Adrenal gland (tissue), 12 donors: Measurements from ENCODE around the gene ERGIC3. TPM values are rescaled to one million over a fixed set of nuclear protein-coding genes. Genes with fewer than 3 reads are reported as not detected.

Experiments
- DNase-seq, 7 donors: peaks; one replicate each; pipeline ENCODE4 v3.0.0-alpha.2; 2019 to 2020
- H3K27ac ChIP-seq, 5 donors: fragments of 200-600 bp; sonication (generic) in 4 of 5; 1 replicate in 3 of 5; 2 replicates in 2 of 5; pipeline versions ENCODE4 v1.5.1 to v1.8.0; 2016 to 2020; ENCODE audit warnings: mild to moderate bottlenecking in 1 of 5
- H3K27me3 ChIP-seq: fragments of 200-600 bp; 2 replicates; pipeline ENCODE4 v1.8.0; 2021
- H3K36me3 ChIP-seq, 2 donors: fragments of 200-600 bp; replicated peaks in 1 of 2; 1 replicate in 1 of 2; 2 replicates in 1 of 2; pipeline versions ENCODE4 v1.5.1 to v1.8.0; 2018 to 2022
- H3K4me1 ChIP-seq, 2 donors: fragments of 200-600 bp; replicated peaks in 1 of 2; 1 replicate in 1 of 2; 2 replicates in 1 of 2; pipeline versions ENCODE4 v1.5.1 to v1.8.0; 2018 to 2021
- H3K4me3 ChIP-seq, 4 donors: fragments of 200-600 bp; sonication (generic) in 3 of 4; one replicate each; pipeline ENCODE4 v1.5.1; 2016 to 2018
- H3K9me3 ChIP-seq, 3 donors: fragments of 200-600 bp; sonication (generic) in 1 of 3; replicated peaks in 1 of 3; 1 replicate in 2 of 3; 2 replicates in 1 of 3; pipeline versions ENCODE4 v1.5.1 to v1.8.0; 2016 to 2021
- POLR2A ChIP-seq, 2 donors: fragments of 450-650 bp; IDR thresholded peaks; one replicate each; pipeline ENCODE4 v1.6.1; 2017; ENCODE audit warnings: antibody characterized with exemption in 2 of 2, mild to moderate bottlenecking in 2 of 2, moderate library complexity in 1 of 2
- WGBS, 4 donors: extraction: QIAGEN DNeasy Blood & Tissue Kit in 2 of 4; methylation state at CpG; one replicate each; pipeline versions ENCODE4 v1.1.5 to v1.1.7; 2013 to 2017; 5-methylcytosine and 5-hydroxymethylcytosine counted together
- intact Hi-C, 2 donors: fragments of 100-400 bp; cut with DNase I; formaldehyde crosslinking; loops; one replicate each; pipeline versions ENCODE4 v1.14.1 to v1.15.0; 2022 to 2023
- polyA plus RNA-seq, 3 donors: library from polyadenylated mRNA; stranded (reverse); fragments of 200-250 nt in 2 of 3; fragments of 350-450 nt in 1 of 3; fragmentation: Illumina TruSeq in 1 of 3; extraction: RNeasy Lipid Tissue Mini Kit (QIAGEN cat#74804) in 1 of 3; gene quantifications; one replicate each; pipeline ENCODE4 v1.2.3, GENCODE V29; 2013 to 2014
- small RNA-seq, 2 donors: library from RNA; depleted of rRNA; stranded (forward); fragments of <200 nt; gene quantifications; one replicate each; pipeline ENCODE3, GENCODE V24; 2016
- total RNA-seq, 9 donors: library from RNA; depleted of rRNA in 4 of 9; stranded (reverse); fragments of >200 nt in 4 of 9; fragments of 120-200 nt in 1 of 9; fragmentation: NEBNext Ultra II Directional in 1 of 9; extraction: Animal tissue kit (Norgen Biotek cat#: 25700) in 1 of 9; gene quantifications; one replicate each; pipeline versions ENCODE4 v1.1.0 to v1.2.4, GENCODE V29; 2013 to 2023
- TF ChIP-seq, protein P1 (sequence below), 6 experiments: fragments of 450-650 bp in 4 of 6; fragments of 200-600 bp in 2 of 6; sonication (generic) in 1 of 6; IDR thresholded peaks; 1 replicate in 5 of 6; 2 replicates in 1 of 6; pipeline versions ENCODE4 v1.5.1 to v1.8.0; 2016 to 2021; ENCODE audit warnings: antibody characterized with exemption in 6 of 6, mild to moderate bottlenecking in 2 of 6, moderate library complexity in 1 of 6
- donor health status: healthy with polysubstance abuse.
- donor health status: Bipolar disorder and iron deficiency.
- donor health status: DM: yes; HTN: yes; CAD: no.
- donor health status: DM: no; HTN: no; CAD: no.
- donor health status: DM: no; HTN: no; CAD: no.
- donor health status: DM: yes; HTN: yes; CAD: no.

Gene ERGIC3
- total and polyA plus RNA-seq, 12 donors = 217 to 386 (median 271) TPM

DNA sequence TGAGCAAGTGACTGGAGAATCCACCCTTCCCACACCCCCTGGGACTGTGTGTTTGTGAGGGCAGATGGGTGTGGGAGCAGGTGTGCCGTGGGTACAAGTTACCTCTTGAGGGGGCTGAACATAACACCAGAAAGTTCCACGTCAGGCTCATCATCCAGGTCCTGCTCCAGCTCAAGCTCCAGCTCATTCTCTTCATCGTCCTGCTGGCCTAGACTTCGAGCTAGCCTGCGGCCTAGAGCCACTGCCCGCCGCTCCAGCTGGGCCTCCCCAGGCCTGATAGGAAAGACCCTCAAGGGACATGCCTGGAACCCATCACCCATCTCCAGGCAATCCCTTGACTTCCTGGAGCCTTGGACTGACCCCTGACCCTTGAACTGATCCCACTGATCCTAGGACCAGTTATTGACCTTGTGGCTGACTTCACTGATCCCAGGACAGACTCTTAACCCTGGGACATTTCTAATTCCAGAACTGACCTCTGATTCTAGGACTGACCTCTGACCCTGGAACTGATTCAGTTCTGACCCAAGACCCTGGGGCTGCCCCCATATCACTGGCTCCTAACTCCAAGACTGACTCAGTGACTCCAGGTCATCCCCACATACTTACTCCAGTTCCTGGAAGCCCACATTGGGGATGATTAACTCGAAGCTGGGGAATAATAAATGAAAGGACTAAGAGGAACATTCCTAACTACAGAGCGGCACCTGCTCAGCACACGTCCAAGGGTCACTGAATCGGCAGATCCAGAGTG is 62.0 kb downstream of the ERGIC3 start:
- TF ChIP-seq, protein P1, sequence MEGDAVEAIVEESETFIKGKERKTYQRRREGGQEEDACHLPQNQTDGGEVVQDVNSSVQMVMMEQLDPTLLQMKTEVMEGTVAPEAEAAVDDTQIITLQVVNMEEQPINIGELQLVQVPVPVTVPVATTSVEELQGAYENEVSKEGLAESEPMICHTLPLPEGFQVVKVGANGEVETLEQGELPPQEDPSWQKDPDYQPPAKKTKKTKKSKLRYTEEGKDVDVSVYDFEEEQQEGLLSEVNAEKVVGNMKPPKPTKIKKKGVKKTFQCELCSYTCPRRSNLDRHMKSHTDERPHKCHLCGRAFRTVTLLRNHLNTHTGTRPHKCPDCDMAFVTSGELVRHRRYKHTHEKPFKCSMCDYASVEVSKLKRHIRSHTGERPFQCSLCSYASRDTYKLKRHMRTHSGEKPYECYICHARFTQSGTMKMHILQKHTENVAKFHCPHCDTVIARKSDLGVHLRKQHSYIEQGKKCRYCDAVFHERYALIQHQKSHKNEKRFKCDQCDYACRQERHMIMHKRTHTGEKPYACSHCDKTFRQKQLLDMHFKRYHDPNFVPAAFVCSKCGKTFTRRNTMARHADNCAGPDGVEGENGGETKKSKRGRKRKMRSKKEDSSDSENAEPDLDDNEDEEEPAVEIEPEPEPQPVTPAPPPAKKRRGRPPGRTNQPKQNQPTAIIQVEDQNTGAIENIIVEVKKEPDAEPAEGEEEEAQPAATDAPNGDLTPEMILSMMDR (IDR thresholded peaks at IDR 0.05) = no peak
- TF ChIP-seq POLR2A (IDR thresholded peaks at IDR 0.05) = no peak
- Histone ChIP-seq H3K4me3 (no peak overlapping the region), H3K4me1 (peaks cover 15 to 17% of the 10 kb centered on the region in 2 donors), H3K27me3 (no peaks in the 10 kb centered on the region), H3K27ac (no peak overlapping the region), H3K9me3 (no peaks in the 10 kb centered on the region), H3K36me3 (no peaks in the 10 kb centered on the region)
- WGBS, 4 donors = 92 to 95% (median 94%) methylated on average over 11 of the region's 11 CpGs
- peak in 1 of 7 donors; percentile 9 for DNase-seq
- intact Hi-C loops = no loop called here

DNA sequence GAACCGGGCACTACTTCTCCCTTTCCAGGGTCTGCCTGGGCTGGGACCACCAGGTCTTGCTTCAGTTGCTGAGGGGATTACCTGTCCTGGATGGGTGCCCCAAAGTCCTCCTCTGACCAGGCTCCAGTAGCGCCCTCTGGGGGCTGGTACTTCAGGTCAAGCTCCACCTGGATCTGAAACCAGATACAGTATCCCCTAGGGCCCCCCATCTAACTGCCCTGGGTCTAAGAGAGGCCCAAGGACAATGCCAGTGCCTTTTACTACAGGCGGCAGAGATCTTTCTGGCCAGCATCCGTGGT is 62.5 kb downstream of the ERGIC3 start:
- peak in 1 of 7 donors; percentile 13 for DNase-seq
- intact Hi-C loops = no loop called here

DNA sequence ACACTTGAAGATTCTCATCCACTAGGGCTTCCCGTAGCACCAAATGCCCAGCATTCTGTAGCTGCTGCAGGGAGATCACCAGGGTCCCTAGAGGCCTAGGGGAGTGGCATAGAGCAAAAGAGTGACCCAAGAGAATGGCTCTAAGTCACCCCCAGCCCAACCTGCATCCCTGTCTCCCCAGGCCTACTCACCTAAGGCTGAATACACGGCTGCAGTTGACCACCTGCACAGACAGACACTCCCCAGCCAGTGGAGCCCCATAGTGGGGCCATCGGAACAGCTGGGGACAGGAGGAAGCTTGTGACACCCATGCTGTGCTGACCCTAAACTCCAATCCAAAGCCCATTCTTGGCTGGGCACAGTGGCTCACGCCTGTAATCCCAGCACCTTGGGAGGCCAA is 64.2 kb downstream of the ERGIC3 start:
- Histone ChIP-seq H3K36me3 (no peaks in the 10 kb centered on the region), H3K4me3 (no peak overlapping the region), H3K27ac (no peak overlapping the region), H3K4me1 (peaks cover 10 to 11% of the 10 kb centered on the region in 2 donors), H3K9me3 (no peaks in the 10 kb centered on the region), H3K27me3 (no peaks in the 10 kb centered on the region)
- intact Hi-C loops = no loop called here
- TF ChIP-seq, protein P1 (IDR thresholded peaks at IDR 0.05) = no peak
- TF ChIP-seq POLR2A (IDR thresholded peaks at IDR 0.05) = no peak
- no peak for DNase-seq
- 68 to 100% (median 88%) methylated on average over 2 to 4 of the region's 4 CpGs for WGBS, 4 donors

More for the DNA sequence above, 62.5 kb downstream of the ERGIC3 start:
- peaks cover 15 to 17% of the 10 kb centered on the region in 2 donors for H3K4me1 ChIP-seq
- no peaks in the 10 kb centered on the region for H3K27me3 ChIP-seq
- no peaks in the 10 kb centered on the region for H3K36me3 ChIP-seq
- WGBS, 4 donors = 51 to 74% (median 64%) methylated on average over 3 to 4 of the region's 4 CpGs
- TF ChIP-seq, protein P1 (IDR thresholded peaks at IDR 0.05) = peak in 2 of 6 experiments; percentile 7 to 21
- TF ChIP-seq POLR2A (IDR thresholded peaks at IDR 0.05) = no peak
- H3K27ac ChIP-seq = no peak overlapping the region
- no peaks in the 10 kb centered on the region for H3K9me3 ChIP-seq
- no peak overlapping the region for H3K4me3 ChIP-seq

Small RNA genes within 50 kb of the gene (small RNA-seq; reads per million reads assigned to genes)
- 0 reads per million in 2 donors for gene RPL37P1

Other genes with a start within 250 kb of the ERGIC3 start
- gene FAM83C, start 249.7 kb upstream of the ERGIC3 start, total RNA-seq = under 1 TPM in 1 of 9 donors, not detected in 8; 0.11 TPM
- gene FAM83C, start 249.7 kb upstream of the ERGIC3 start, polyA plus RNA-seq = under 1 TPM in 1 of 3 donors, not detected in 2; 0.03 TPM
- gene UQCC1, start 130.1 kb upstream of the ERGIC3 start, total RNA-seq = 100 to 1,000 TPM in 1 of 9 donors, 10 to 100 TPM in 8; 37.2 to 100 (median 83.4) TPM
- 10 to 100 TPM; 31.0 to 60.1 (median 35.3) TPM for gene UQCC1, start 130.1 kb upstream of the ERGIC3 start, polyA plus RNA-seq
- under 1 TPM in 4 of 9 donors, not detected in 5; 0.16 to 0.28 (median 0.21) TPM for gene GDF5, start 103.8 kb upstream of the ERGIC3 start, total RNA-seq
- gene GDF5, start 103.8 kb upstream of the ERGIC3 start, polyA plus RNA-seq = under 1 TPM in 2 of 3 donors, not detected in 1; 0.13 to 0.16 TPM
- 10 to 100 TPM; 14.1 to 36.9 (median 26.4) TPM for gene CEP250, start 86.5 kb upstream of the ERGIC3 start, total RNA-seq
- 10 to 100 TPM; 12.6 to 49.8 (median 15.2) TPM for gene CEP250, start 86.5 kb upstream of the ERGIC3 start, polyA plus RNA-seq
- gene C20orf173, start 12.4 kb upstream of the ERGIC3 start, total RNA-seq = not detected
- gene C20orf173, start 12.4 kb upstream of the ERGIC3 start, polyA plus RNA-seq = not detected
- 10 to 100 TPM in 6 of 9 donors, 1 to 10 TPM in 3; 5.1 to 32.0 (median 14.3) TPM for gene SPAG4, start 73.8 kb downstream of the ERGIC3 start, total RNA-seq
- 10 to 100 TPM in 2 of 3 donors, 1 to 10 TPM in 1; 2.7 to 15.4 (median 12.5) TPM for gene SPAG4, start 73.8 kb downstream of the ERGIC3 start, polyA plus RNA-seq
- 100 to 1,000 TPM in 7 of 9 donors, 10 to 100 TPM in 2; 66.8 to 233 (median 156) TPM for gene CPNE1, start 122.8 kb downstream of the ERGIC3 start, total RNA-seq
- gene CPNE1, start 122.8 kb downstream of the ERGIC3 start, polyA plus RNA-seq = 100 to 1,000 TPM in 2 of 3 donors, 10 to 100 TPM in 1; 63.9 to 464 (median 428) TPM
- 10 to 100 TPM; 18.9 to 98.6 (median 57.7) TPM for gene RBM12, start 122.8 kb downstream of the ERGIC3 start, total RNA-seq
- 10 to 100 TPM in 2 of 3 donors, 1 to 10 TPM in 1; 7.7 to 93.5 (median 13.1) TPM for gene RBM12, start 122.8 kb downstream of the ERGIC3 start, polyA plus RNA-seq
- 100 to 1,000 TPM in 6 of 9 donors, 10 to 100 TPM in 3; 40.1 to 129 (median 114) TPM for gene NFS1, start 157.3 kb downstream of the ERGIC3 start, total RNA-seq
- 10 to 100 TPM; 60.3 to 97.1 (median 73.1) TPM for gene NFS1, start 157.3 kb downstream of the ERGIC3 start, polyA plus RNA-seq
- 100 to 1,000 TPM; 154 to 477 (median 256) TPM for gene ROMO1, start 157.3 kb downstream of the ERGIC3 start, total RNA-seq
- 1,000 to 10,000 TPM in 1 of 3 donors, 100 to 1,000 TPM in 1, 10 to 100 TPM in 1; 50.1 to 1,321 (median 664) TPM for gene ROMO1, start 157.3 kb downstream of the ERGIC3 start, polyA plus RNA-seq
- gene RBM39, start 200.2 kb downstream of the ERGIC3 start, total RNA-seq = 100 to 1,000 TPM; 111 to 581 (median 238) TPM
- 100 to 1,000 TPM; 278 to 714 (median 656) TPM for gene RBM39, start 200.2 kb downstream of the ERGIC3 start, polyA plus RNA-seq
- 10 to 100 TPM; 17.0 to 45.1 (median 32.1) TPM for gene PHF20, start 229.9 kb downstream of the ERGIC3 start, total RNA-seq
- gene PHF20, start 229.9 kb downstream of the ERGIC3 start, polyA plus RNA-seq = 10 to 100 TPM; 15.0 to 27.8 (median 17.8) TPM